H1 (cell line): ENCODE measurements around the gene PAX3. TPM values are rescaled to one million over a fixed set of nuclear protein-coding genes. Genes with fewer than 3 reads are reported as not detected.

ENCODE experiments used
- ASH2L ChIP-seq: fragments of 200-600, 300-600 bp; sonication (generic); IDR thresholded peaks from one replicate; pipeline ENCODE4 v1.7.1; 2017; ENCODE audit warnings: low read length
- BCL11A ChIP-seq, 2 experiments: IDR thresholded peaks; one replicate each; pipeline ENCODE4 v1.6.1; 2011; ENCODE audit warnings: low read depth in 2 of 2, low read length in 2 of 2, mild to moderate bottlenecking in 2 of 2
- BRCA1 ChIP-seq: IDR thresholded peaks from 2 replicates; pipeline ENCODE4 v1.6.1; 2012; ENCODE audit warnings: low read depth, low read length, improper control_type of control experiment
- CBX8 ChIP-seq: fragments of 300-800, 300-1000 bp; sonication (generic); IDR thresholded peaks from 2 replicates; pipeline ENCODE4 v1.7.1; 2016; ENCODE audit warnings: low read depth, low read length, borderline replicate concordance
- CEBPB ChIP-seq: IDR thresholded peaks from 2 replicates; pipeline ENCODE4 v1.6.1; 2012; ENCODE audit warnings: low read depth, low read length
- KDM1A ChIP-seq: fragments of 200-600, 300-600 bp; sonication (generic); IDR thresholded peaks from 2 replicates; pipeline ENCODE4 v1.7.1; 2016; ENCODE audit warnings: mild to moderate bottlenecking, low read length, borderline replicate concordance
- NANOG ChIP-seq: IDR thresholded peaks from 2 replicates; pipeline ENCODE4 v1.6.1; 2011; ENCODE audit warnings: low read length, low read depth, mild to moderate bottlenecking, inconsistent platforms; ENCODE audit not compliant: insufficient read depth, poor library complexity, severe bottlenecking
- NRF1 ChIP-seq: IDR thresholded peaks from 2 replicates; pipeline ENCODE4 v1.6.1; 2011; ENCODE audit warnings: mild to moderate bottlenecking, low read depth, low read length, improper control_type of control experiment
- SIRT6 ChIP-seq: IDR thresholded peaks from one replicate; pipeline ENCODE4 v1.7.1; 2012; ENCODE audit warnings: low read length, inconsistent platforms
- ZNF274 ChIP-seq: IDR thresholded peaks from 2 replicates; pipeline ENCODE4 v1.7.0; 2012; ENCODE audit warnings: low read length, borderline replicate concordance; ENCODE audit errors: extremely low read depth
- polyA plus RNA-seq, 7 experiments: library from polyadenylated mRNA; depleted of rRNA in 3 of 7; stranded (reverse) in 5 of 7; unstranded in 2 of 7; fragments of >200 nt in 5 of 7; fragments of 200-250 nt in 2 of 7; gene quantifications; 1 replicate in 5 of 7; 2 replicates in 1 of 7; 4 replicates in 1 of 7; pipeline versions ENCODE4 v1.2.1 to v1.2.3, GENCODE V29; 2011 to 2013; ENCODE audit warnings: missing spikeins in 2 of 7, mixed read lengths in 2 of 7
- total RNA-seq: library from RNA; stranded (reverse); fragmentation: NEBNext Ultra II Directional; extraction: Animal tissue kit (Norgen Biotek cat#: 25700); gene quantifications from 2 replicates; pipeline ENCODE4 v1.2.1, GENCODE V29; 2021
- TF ChIP-seq, protein P1 (sequence below): fragments of 300-600 bp; sonication (generic); IDR thresholded peaks from 2 replicates; pipeline ENCODE4 v1.7.1; 2012; ENCODE audit warnings: low read length, moderate library complexity, mild to moderate bottlenecking, inconsistent platforms; ENCODE audit not compliant: insufficient replicate concordance

PAX3 gene
- total and polyA plus RNA-seq, 2 of the 8 experiments (the other 6 are each of a cell fraction or from before 2014, with no cell fraction given) = 0.33 TPM; not detected in 1

DNA sequence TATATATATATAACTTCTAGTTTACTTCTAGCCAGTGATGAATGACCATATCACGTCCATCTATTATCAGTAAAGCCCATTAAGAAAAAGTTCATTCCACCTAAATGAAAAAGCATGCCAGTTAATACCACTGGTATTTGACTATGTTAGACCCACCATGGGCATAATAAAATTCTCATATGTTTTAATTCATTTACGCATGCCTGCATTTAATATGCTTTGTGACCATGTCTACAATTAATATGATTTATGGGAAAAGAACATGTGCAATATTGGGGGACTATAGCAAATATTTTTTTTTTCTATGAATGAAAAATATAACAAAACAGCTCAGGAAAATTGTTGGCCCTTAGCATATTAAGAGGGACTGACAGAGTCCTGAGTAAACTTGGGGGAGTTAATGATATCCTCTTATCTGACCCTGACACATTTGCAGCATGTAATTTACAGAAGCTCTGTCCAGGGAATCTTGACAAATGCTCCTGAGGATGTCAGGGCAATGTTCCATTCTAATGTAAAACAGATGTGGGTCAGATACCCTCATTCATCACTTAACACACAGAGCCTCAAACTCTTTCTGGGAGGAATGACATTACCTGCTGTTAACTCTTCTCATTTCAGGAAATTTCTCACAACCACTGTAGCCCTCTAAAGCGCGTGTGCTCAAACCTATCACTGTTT is 90.6 kb downstream of the PAX3 start (continued):
- TF ChIP-seq, protein P1, sequence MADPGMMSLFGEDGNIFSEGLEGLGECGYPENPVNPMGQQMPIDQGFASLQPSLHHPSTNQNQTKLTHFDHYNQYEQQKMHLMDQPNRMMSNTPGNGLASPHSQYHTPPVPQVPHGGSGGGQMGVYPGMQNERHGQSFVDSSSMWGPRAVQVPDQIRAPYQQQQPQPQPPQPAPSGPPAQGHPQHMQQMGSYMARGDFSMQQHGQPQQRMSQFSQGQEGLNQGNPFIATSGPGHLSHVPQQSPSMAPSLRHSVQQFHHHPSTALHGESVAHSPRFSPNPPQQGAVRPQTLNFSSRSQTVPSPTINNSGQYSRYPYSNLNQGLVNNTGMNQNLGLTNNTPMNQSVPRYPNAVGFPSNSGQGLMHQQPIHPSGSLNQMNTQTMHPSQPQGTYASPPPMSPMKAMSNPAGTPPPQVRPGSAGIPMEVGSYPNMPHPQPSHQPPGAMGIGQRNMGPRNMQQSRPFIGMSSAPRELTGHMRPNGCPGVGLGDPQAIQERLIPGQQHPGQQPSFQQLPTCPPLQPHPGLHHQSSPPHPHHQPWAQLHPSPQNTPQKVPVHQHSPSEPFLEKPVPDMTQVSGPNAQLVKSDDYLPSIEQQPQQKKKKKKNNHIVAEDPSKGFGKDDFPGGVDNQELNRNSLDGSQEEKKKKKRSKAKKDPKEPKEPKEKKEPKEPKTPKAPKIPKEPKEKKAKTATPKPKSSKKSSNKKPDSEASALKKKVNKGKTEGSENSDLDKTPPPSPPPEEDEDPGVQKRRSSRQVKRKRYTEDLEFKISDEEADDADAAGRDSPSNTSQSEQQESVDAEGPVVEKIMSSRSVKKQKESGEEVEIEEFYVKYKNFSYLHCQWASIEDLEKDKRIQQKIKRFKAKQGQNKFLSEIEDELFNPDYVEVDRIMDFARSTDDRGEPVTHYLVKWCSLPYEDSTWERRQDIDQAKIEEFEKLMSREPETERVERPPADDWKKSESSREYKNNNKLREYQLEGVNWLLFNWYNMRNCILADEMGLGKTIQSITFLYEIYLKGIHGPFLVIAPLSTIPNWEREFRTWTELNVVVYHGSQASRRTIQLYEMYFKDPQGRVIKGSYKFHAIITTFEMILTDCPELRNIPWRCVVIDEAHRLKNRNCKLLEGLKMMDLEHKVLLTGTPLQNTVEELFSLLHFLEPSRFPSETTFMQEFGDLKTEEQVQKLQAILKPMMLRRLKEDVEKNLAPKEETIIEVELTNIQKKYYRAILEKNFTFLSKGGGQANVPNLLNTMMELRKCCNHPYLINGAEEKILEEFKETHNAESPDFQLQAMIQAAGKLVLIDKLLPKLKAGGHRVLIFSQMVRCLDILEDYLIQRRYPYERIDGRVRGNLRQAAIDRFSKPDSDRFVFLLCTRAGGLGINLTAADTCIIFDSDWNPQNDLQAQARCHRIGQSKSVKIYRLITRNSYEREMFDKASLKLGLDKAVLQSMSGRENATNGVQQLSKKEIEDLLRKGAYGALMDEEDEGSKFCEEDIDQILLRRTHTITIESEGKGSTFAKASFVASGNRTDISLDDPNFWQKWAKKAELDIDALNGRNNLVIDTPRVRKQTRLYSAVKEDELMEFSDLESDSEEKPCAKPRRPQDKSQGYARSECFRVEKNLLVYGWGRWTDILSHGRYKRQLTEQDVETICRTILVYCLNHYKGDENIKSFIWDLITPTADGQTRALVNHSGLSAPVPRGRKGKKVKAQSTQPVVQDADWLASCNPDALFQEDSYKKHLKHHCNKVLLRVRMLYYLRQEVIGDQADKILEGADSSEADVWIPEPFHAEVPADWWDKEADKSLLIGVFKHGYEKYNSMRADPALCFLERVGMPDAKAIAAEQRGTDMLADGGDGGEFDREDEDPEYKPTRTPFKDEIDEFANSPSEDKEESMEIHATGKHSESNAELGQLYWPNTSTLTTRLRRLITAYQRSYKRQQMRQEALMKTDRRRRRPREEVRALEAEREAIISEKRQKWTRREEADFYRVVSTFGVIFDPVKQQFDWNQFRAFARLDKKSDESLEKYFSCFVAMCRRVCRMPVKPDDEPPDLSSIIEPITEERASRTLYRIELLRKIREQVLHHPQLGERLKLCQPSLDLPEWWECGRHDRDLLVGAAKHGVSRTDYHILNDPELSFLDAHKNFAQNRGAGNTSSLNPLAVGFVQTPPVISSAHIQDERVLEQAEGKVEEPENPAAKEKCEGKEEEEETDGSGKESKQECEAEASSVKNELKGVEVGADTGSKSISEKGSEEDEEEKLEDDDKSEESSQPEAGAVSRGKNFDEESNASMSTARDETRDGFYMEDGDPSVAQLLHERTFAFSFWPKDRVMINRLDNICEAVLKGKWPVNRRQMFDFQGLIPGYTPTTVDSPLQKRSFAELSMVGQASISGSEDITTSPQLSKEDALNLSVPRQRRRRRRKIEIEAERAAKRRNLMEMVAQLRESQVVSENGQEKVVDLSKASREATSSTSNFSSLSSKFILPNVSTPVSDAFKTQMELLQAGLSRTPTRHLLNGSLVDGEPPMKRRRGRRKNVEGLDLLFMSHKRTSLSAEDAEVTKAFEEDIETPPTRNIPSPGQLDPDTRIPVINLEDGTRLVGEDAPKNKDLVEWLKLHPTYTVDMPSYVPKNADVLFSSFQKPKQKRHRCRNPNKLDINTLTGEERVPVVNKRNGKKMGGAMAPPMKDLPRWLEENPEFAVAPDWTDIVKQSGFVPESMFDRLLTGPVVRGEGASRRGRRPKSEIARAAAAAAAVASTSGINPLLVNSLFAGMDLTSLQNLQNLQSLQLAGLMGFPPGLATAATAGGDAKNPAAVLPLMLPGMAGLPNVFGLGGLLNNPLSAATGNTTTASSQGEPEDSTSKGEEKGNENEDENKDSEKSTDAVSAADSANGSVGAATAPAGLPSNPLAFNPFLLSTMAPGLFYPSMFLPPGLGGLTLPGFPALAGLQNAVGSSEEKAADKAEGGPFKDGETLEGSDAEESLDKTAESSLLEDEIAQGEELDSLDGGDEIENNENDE = no peak
- TF ChIP-seq NANOG (no peak), BCL11A (IDR thresholded peaks at IDR 0.05; ENCODE audit: low read depth in 2 of 2, low read length in 2 of 2) (no peak), ASH2L (no peak), SIRT6 (no peak), CEBPB (no peak), BRCA1 (no peak), KDM1A (no peak), ZNF274 (no peak), NRF1 (no peak), CBX8 (no peak)
